ENCODE results near the gene LRBA.
"Not testable (repeated sequence)": the region's sequence is repeated elsewhere in the genome, so short reads cannot be mapped to it uniquely, and the experiment has no call there.

LRBA gene

GRCh38 chr4:150518559-150518958 lies 496.5 kb downstream of the LRBA start:
- peak; percentile 71 for DNase-seq (ENCODE audit: low read depth)
- no peak overlapping the region for H3K4me3 ChIP-seq (ENCODE audit: low read depth, low read length)
- no peak for TF ChIP-seq CTCF (conservative IDR thresholded peaks at IDR 0.05; ENCODE audit: low read depth, low read length)

GRCh38 chr4:150515135-150515534 lies 499.9 kb downstream of the LRBA start:
- DNase-seq (ENCODE audit: low read depth) = peak; percentile 60
- no peak for TF ChIP-seq CTCF (conservative IDR thresholded peaks at IDR 0.05; ENCODE audit: low read depth, low read length)
- H3K4me3 ChIP-seq (ENCODE audit: low read depth, low read length) = no peak overlapping the region

- no peak for DNase-seq (ENCODE audit: low read depth)
- TF ChIP-seq CTCF (conservative IDR thresholded peaks at IDR 0.05; ENCODE audit: low read depth, low read length) = no peak
- H3K4me3 ChIP-seq (ENCODE audit: low read depth, low read length) = no peak overlapping the region
Observed at GRCh38 chr4:150514709-150515108, 500.4 kb downstream of the LRBA start.

GRCh38 chr4:150510176-150510865 lies 504.8 kb downstream of the LRBA start:
- DNase-seq (ENCODE audit: low read depth) = peak; percentile 92
- no peak for TF ChIP-seq CTCF (conservative IDR thresholded peaks at IDR 0.05; ENCODE audit: low read depth, low read length)

GRCh38 chr4:150507656-150508055 lies 507.4 kb downstream of the LRBA start:
- H3K4me3 ChIP-seq (ENCODE audit: low read depth, low read length) = not testable (repeated sequence)

More at GRCh38 chr4:150510176-150510865, 504.8 kb downstream of the LRBA start:
- peak overlapping the region; percentile 18 for H3K4me3 ChIP-seq (ENCODE audit: low read depth, low read length)

GRCh38 chr4:150501983-150502382 lies 513.1 kb downstream of the LRBA start:
- no peak overlapping the region for H3K4me3 ChIP-seq (ENCODE audit: low read depth, low read length)
- DNase-seq (ENCODE audit: low read depth) = peak; percentile 24
- TF ChIP-seq CTCF (conservative IDR thresholded peaks at IDR 0.05; ENCODE audit: low read depth, low read length) = no peak

More at GRCh38 chr4:150507656-150508055, 507.4 kb downstream of the LRBA start:
- not testable (repeated sequence) for DNase-seq (ENCODE audit: low read depth)

- TF ChIP-seq CTCF (conservative IDR thresholded peaks at IDR 0.05; ENCODE audit: low read depth, low read length) = no peak
- H3K4me3 ChIP-seq (ENCODE audit: low read depth, low read length) = no peak overlapping the region
- DNase-seq (ENCODE audit: low read depth) = peak; percentile 91
Observed at GRCh38 chr4:150501009-150501727, 513.9 kb downstream of the LRBA start.

All from choroid plexus epithelial cell (primary cell).